GM12801 (cell line): ENCODE data around the gene STPG4.

Experiments used
- CTCF ChIP-seq: IDR thresholded peaks from one replicate; pipeline ENCODE4 v1.5.1; 2011; ENCODE audit warnings: control low read depth; ENCODE audit not compliant: insufficient read length; ENCODE audit errors: extremely low read depth

The STPG4 gene

GRCh38 chr2:47160211-47160610 is 5.1 kb upstream of the STPG4 start:
- TF ChIP-seq CTCF = no peak

GRCh38 chr2:47159627-47160026 is 4.5 kb upstream of the STPG4 start:
- no peak for TF ChIP-seq CTCF

GRCh38 chr2:47158576-47158975 is 3.5 kb upstream of the STPG4 start:
- no peak for TF ChIP-seq CTCF

- TF ChIP-seq CTCF = no peak
Measured at GRCh38 chr2:47152803-47153202, 2.3 kb downstream of the STPG4 start.

- TF ChIP-seq CTCF = no peak
Measured at GRCh38 chr2:47150175-47150574, 4.9 kb downstream of the STPG4 start.

GRCh38 chr2:47147021-47147420 is 8.1 kb downstream of the STPG4 start:
- TF ChIP-seq CTCF = no peak

- no peak for TF ChIP-seq CTCF
Measured at GRCh38 chr2:47145466-47145865, 9.6 kb downstream of the STPG4 start.

GRCh38 chr2:47141520-47141919 is 13.6 kb downstream of the STPG4 start:
- TF ChIP-seq CTCF = no peak
